ENCODE results near the gene ZNF717.
"Not testable (repeated sequence)": the region's sequence is repeated elsewhere in the genome, so short reads cannot be mapped to it uniquely, and the experiment has no call there.

GRCh38 chr3:75777742-75778141 lies 7.6 kb downstream of the ZNF717 start:
- TF ChIP-seq, protein P1, sequence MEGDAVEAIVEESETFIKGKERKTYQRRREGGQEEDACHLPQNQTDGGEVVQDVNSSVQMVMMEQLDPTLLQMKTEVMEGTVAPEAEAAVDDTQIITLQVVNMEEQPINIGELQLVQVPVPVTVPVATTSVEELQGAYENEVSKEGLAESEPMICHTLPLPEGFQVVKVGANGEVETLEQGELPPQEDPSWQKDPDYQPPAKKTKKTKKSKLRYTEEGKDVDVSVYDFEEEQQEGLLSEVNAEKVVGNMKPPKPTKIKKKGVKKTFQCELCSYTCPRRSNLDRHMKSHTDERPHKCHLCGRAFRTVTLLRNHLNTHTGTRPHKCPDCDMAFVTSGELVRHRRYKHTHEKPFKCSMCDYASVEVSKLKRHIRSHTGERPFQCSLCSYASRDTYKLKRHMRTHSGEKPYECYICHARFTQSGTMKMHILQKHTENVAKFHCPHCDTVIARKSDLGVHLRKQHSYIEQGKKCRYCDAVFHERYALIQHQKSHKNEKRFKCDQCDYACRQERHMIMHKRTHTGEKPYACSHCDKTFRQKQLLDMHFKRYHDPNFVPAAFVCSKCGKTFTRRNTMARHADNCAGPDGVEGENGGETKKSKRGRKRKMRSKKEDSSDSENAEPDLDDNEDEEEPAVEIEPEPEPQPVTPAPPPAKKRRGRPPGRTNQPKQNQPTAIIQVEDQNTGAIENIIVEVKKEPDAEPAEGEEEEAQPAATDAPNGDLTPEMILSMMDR (IDR thresholded peaks at IDR 0.05; ENCODE audit: insufficient read depth, low read length, poor library complexity, severe bottlenecking), result not testable (repeated sequence)
- TF ChIP-seq EZH2phosphoT487 (conservative IDR thresholded peaks at IDR 0.05; ENCODE audit: low read length), result not testable (repeated sequence)

Data from SU-DHL-6 (cell line).